D721Med (cell line): ENCODE measurements around the gene ANKRD13D.

Experiments used
- DNase-seq: peaks from one replicate; pipeline ENCODE4 v3.0.0; 2011; ENCODE audit warnings: low spot score; ENCODE audit not compliant: insufficient read length
- FAIRE-seq: peaks from 2 replicates; lab custom pipeline; 2011; peaks lifted over from hg19 to GRCh38; lab: Jason Lieb, UNC
- CTCF ChIP-seq: IDR thresholded peaks from 2 replicates; pipeline ENCODE4 v1.5.1; 2012; ENCODE audit warnings: mild to moderate bottlenecking, control low read depth; ENCODE audit not compliant: insufficient read depth; ENCODE audit errors: missing control alignments

Gene ANKRD13D

GRCh38 chr11:67281552-67282150 is 7.5 kb upstream of the ANKRD13D start:
- no peak for DNase-seq
- FAIRE-seq, result no peak
- TF ChIP-seq CTCF, result no peak

GRCh38 chr11:67282155-67282875 is 6.8 kb upstream of the ANKRD13D start:
- no peak for TF ChIP-seq CTCF
- FAIRE-seq (no peak), DNase-seq (no peak)

- DNase-seq, result no peak
- FAIRE-seq, result no peak
- no peak for TF ChIP-seq CTCF
Observed at GRCh38 chr11:67282876-67283371, 6.2 kb upstream of the ANKRD13D start.

- no peak for DNase-seq
- FAIRE-seq, result no peak
- TF ChIP-seq CTCF, result no peak
Observed at GRCh38 chr11:67283481-67283963, 5.6 kb upstream of the ANKRD13D start.

GRCh38 chr11:67284811-67285540 is 4.1 kb upstream of the ANKRD13D start:
- DNase-seq (no peak), FAIRE-seq (no peak)
- TF ChIP-seq CTCF, result no peak

- FAIRE-seq (no peak), DNase-seq (no peak)
- TF ChIP-seq CTCF, result no peak
Observed at GRCh38 chr11:67285541-67286498, 3.3 kb upstream of the ANKRD13D start.
